ENCODE results near the gene PPARA.

Gene PPARA
- 12.5 to 43.6 reads per million in 2 donors for total RNA-seq

DNA sequence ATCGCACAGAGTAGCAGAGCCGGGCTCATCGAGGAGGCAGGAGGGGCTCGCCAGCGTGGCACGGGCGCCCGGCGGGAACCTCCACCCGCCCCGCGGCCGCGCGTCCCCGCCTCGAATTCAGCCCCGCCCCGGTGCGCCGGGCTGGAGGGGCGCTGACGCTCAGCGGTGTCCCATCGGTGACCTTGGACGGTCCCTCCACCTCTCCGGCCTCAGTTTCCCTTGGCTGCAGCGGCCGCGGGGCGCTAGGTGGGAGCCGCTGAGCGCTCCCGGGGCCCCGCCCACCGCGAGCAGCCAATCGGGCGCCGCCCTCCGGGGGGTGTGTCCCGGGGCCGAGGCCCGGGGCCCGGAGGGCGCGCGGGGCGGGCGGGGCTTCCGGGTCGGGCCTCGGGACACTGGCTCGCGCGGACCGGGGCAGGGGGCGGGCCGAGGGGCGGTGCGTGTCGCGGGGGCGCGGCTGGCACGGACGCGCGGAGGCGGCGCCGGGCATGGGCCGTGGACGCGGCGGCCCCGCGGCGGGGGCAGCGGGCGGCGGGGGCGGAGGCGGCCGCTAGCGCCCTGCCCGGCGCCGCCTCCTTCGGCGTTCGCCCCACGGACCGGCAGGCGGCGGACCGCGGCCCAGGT lies at the start of gene PPARA:
TSS of gene PPARA (plus strand) at position 493 of the 621 bp plus-strand sequence. CDS start 47,858 bp downstream, outside the sequence.
- DNase-seq: peak; percentile 84

DNA sequence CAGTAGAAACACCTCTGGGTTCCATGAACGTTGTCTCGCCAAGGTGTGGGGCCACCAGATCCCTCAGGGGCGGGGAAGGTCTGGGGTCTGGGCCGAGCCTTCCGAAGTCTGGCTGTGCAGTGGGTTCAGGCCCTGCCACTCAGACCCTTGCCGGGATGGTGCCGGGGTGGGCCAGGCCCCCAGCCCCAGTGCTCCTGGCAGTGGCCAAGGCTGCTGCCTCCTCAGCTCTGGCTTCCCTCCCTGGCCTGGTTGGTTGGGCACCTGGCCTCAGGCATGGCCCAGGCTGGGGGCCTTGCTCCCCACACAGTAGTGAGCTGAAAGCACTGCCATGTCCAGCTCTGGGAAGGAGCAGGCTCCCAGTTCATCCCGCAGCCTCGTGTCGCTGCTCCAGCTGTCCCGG lies 48.2 kb upstream of the PPARA start:
- DNase-seq: no peak

DNA sequence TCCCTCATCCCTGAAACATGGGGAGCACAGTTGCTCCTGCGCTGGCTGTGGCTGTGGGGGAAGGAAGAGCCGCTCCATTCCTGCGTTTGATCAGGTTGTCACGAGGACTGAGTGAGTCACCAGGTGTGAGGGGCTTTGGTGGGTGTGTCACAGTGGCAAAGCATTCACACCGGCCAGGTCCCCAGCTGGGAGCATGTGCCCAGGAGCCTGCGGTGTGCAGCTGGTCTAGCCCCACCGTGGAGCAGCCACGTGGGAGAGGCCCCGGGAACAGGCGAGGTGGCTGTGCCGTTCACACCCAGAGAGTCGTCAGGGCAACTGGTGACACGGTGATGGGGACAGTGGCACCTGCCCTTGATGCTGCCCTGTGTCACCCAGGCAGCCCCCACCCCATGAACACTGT lies 47.6 kb upstream of the PPARA start:
- no peak for DNase-seq

DNA sequence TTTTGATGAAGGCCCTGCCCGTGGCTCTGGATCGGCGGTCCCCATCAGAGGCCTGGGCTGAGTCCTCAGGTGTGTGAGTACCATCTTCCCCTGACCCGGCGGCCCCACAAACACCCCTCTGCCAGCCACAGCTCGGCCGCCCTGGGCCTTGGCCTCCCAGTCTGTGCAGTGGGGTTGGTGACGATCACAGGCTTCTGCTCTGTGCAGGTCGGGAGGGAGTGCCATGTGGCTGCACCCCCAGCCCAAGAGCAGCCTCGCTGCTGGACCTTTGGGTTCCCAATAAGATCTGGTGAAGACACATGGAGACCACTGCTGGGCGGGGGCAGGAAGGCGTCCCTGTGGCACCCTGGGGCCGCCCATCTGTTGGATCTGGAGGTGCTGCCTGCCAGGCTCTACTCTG lies 47.1 kb upstream of the PPARA start:
- no peak for DNase-seq

DNA sequence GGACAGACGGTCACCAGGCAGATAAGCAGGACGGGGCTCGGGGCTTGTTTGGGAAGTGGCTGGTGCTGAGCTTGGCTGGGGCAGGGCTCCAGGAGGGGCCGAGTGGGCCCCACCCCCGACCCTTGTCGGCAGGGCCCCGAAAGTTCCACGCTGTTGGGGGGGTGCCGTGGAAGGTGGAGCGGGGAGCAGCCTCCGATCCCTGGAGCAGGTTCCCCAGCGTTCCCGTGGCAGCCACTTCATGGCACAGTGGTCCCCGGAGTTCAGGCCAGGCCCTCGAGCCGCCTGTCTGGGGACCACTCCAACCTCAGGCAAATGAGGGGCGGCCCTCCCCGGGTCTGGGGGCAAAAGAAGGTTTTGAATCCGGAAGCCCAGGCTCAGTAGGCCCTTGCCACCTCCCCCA lies 46.7 kb upstream of the PPARA start:
- no peak for DNase-seq

DNA sequence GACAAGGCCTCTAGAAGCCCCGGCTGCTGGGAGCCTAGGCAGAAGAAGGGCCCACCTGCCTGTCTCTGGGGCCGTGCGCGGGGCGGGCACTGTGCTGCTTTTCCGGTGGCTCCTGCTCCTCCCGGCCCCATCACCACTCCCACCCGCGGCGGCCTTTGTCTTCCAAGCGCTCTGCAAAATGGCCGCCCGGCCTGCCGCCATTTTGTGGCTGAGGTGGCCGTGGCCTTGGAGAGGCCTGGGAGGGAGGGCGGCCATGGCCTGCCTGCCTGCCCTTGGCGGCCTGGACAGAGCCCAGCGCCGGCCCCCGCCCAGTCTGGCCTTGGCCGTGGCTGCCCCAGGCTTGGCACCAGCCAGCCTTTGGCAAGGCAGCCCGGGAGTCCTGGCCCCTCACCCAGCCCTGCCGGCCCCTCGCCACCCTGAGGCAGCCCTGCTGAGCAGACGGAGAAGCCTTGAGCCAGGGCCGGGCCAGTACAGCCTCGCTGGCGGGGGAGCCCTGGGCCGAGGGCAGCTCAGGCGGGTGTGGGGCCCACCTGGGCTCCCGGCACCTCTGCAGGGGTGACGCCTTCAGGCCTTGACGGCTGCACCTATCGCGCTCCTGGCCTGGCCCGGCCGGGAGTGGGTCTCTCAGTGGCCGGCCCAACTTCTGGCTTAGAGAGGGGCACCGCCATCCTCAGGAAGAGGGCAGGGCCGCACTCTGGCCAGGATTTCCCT lies 46.0 kb upstream of the PPARA start:
- no peak for DNase-seq

DNA sequence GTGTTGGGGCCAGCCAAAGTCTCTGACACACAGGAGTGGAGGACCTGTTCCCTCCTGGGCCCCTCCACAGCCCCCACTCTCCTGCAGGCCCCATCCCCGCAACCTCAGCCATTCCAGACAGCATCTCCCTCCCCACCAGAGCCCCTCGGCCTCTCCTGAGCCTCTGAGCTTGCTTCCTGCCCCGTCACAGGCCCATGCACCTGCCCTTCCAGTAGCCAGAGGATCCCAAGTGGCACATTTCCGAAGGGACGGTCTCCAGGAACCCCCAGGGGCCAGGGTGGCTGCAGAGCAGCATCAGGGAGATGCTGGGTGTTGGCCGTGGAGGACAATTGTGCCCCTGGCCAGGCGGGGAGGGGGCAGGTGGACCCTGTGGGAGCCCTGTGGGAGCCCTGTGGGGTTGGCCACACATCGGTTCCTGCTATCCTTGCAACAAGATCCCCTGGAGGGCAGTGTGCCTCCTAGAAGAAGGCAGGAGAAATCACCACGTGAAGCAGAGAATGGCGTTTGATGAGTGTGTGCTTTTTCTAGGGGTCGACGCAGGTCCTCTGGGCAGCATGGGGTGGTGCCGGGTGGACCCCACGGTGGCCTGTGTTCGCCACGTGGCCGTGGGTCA lies 45.3 kb upstream of the PPARA start:
- no peak for DNase-seq

DNA sequence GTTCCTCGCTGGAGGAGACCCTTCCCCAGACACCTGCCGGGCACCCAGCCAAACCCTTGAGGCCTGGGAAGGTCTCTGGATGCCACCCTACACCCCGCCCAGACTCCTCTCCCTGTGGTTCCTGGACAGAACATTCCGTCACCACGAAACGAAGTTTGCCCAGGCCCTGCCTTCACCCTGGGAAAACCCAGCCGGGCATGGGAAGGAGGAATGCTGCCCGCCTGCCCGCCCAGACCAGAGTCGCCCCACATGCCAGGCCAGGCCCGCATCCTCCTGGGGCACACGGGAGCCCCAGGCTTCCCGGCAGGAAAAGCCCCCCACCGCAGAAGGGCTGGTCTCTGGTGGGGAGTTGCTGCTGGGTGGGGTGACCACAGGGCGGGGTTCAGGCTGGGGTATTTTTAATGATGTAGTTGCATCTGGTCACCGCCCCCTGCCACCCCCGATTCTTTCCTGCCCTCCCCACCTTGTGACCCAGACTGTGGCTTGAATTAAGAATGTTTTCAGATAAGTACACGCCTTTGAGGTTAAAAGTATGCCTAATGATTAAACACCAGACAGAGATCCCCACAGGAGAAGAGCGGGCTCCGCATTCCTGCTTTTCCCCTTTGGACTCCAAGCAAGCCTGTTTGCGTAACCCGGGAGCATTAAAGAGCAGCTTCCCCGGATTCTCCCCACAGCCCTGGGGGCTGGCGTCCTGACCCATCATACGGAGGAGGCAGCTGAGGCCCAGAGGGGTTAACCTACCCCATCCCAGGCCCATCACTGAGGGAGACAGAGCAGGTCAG lies 44.6 kb upstream of the PPARA start:
- no peak for DNase-seq

DNA sequence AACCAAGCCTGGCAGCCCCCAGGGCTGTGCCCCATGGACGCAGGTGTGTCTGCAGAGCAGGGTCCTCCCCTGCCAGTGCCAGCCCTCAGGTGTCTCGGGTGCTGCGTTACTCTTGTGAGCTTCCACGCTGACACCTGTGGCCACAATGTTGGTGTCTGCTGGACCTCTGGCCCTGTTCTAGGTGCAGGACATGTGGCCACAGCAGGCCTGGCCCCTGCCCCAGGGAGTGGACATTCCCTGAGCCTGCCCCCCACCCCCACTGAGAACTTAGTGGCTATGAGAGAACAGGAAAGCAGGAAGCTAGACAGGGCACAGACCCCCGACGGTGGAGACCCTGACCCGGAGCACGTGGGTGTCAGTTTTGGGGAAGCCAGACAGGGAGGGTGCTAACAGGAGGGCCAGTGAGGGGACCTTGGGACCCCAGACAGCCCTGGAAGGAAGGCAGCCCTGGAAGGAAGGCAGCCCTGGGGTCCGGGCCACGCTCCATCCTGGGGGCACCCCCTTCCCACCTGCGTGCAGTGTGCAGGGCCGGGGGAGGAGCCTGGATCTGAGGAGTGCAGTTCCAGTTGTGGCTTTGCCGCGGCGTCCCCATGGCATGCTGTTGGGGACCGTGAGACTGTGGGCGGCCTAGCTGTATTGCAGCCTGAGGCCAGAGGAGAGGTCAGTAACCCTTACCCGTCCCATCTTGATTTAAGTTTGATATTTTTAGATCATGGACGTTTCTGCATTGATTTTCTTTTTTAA lies 43.9 kb upstream of the PPARA start:
- DNase-seq: no peak

DNA sequence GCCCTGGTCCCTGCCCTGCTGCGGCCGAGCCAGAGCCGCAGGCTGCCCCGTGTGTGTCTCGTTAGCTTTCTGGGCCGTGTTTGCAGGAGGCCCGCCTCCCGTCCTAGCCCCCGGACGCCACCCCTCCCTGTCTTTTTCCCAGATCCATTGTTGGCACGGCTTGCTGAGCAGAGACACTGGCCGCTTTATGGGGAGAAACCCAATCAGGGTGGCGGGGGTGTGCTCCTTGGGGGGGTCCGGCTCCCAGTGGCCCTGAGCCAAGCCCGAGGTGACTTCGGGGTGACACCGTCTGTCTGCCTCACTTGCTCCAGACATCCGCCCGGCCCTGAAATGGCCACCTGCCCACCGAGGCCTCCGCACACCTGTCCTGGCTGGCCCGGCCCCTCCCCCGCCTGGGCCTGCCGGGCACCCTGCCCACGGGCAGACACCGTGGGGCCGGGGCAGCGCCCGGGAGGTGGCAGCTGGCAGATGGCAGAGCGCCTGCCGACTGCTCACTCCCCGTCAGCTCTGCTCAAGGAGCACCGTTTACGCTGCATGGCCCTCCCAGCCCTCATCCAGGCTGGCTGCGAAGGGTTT lies 43.1 kb upstream of the PPARA start:
- DNase-seq: no peak

DNA sequence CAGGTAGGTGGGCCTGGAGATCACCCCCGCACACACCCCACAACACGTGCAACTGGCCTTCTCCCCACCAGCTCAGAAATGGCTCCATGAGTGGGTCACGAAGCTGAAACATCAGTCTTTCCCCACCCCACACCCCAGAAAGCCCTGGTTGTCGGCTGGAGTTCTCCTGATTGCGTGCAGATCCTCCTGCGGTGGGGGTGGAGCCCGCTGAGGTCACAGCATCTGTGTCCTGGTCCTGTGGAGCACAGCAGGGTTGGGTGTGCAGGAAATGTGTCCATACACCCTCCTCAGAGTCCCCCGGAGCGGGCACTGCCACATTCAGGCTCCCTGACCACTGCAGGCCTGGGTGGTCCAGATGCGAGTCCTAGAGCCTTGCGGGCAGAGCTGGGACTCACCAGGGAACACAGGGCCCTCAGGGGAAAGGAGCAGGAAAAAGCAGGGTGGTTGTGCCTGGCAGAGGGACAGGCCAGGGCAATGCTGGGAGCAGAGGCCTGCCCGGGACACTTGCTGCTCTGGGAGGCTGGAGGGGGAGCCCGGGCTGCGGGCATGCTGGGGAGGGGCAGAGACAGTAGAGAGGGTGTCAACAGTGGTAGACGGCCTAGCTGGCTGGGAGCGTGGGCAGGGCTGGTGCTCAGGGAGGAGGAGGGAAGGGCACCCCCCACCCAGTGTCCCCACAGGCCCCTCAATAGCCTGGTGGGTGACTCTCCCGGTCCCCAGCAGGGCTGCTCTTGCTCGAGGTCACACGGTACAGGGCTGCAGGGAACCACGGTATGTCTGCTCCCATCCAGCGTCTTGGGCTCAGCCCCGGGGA lies 42.4 kb upstream of the PPARA start:
- DNase-seq: no peak

DNA sequence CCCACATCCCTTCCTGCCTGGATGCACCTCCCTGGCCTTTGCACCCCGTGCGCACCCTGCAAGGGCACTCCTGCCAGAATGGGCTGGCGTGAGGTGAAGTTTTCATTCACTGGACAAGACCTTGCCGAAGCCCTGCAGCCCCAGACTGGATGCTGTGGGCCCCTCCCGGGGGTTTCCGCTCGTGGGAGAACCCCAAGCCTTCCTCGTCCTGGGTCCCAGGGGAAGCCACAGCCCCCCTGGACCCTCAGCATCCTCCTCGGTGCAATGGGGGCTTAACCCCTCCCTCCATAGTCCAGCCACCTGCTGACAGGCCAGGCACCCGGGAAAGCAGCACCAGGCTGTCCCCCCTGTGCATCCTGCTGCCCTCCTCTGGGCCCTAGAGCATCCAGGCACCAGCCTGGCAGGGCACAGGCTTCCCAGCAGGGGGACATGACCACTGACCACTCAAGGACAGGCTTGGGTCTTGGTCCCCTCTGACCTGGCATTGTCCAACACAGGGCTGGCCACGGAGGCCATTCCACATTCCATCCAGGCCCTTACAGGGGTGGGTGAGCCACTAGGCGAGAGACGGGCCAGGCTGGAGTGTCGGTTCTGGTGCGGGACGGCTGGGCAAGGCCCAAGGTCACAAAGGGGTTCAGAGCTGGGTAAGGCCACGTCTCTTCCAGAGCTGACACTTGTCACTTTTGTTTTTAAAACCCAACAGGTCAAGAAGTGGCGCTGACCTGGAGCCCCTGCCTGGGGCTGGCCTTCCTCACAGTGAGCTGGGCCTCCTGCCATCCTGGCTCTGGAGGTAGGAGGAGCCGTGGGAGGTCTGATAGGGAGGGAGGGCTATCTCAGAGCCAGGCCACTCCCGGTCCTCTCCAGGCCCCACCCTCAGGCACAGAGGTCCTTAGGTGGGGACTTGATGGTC lies 41.5 kb upstream of the PPARA start:
- DNase-seq: no peak

DNA sequence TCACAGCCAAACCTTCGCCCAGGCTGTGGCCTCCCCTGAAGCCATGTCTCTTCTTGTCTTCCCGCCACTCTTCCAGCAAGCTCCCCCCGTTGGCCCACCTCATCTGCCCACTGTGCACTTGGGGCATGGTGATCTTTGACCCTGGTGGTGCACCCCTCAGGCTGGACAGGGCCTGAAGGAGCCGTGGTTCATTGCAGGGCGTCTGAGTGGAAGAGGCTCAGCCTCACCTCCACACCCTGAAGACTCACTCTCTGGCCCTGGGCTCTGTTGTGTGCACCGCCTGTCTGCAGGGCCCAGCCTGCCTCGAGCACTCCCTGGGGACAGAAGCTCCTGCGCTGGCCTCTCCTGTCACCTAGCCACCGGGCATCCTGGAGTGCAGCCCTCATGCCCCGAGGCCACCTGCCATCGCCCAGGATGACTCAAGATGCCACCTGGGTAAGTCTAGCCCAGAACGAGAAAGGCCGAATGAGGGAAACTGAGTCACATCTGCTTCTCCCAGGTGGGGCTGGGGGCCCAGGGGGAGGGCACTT lies 40.8 kb upstream of the PPARA start:
- no peak for DNase-seq

DNA sequence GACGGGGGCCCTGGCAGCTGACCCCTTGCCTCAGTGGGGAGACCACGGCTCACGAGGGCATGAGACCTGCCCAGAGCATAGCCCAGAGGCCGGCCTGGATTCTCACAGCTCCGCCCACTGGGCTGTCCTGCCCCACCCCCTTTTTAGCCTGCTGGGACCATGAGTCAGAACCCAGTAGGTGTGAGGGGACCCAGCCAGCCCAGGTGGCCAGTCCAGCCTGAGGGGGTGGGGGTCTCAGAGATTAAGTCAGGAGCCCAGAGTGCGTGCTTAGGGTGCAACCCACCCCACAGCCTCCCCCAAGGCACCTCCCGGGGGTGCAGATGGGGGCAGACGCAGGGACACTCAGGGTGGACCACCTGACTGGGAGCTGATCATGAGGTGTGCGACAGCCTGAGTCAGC lies 40.1 kb upstream of the PPARA start:
- no peak for DNase-seq

DNA sequence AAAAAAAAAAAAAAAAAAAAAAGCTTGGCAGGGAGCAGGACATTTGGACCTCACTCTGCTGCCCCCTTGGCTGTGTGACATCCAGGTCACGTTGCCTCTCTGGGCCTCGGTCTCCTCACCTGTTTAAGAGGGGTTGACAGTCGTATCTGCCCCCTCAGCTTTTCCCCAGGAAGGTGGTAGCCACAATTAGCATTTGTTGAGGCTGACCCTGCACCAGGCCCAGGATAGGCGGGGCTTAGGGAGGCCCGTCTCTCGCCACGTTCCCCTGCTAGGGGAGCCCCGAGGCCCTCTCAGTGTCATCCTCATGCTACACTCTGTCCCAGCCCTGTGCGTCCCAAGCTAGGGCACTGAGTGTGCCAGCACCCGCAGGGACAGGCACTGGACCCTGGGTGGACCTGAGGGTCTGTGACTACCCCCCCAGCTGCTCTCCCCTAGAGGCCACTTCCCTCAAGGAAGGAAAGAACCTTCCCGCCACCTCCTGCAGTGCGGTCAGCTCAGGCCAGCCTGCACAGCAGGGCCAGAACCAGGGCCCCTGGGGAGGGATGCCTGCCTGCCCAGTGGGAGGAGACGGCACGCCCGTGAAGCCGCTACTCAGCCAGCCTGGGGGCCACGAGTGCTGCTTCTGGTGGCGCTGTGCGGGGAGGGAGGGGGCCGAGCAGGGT lies 38.5 kb upstream of the PPARA start:
- DNase-seq: no peak

DNA sequence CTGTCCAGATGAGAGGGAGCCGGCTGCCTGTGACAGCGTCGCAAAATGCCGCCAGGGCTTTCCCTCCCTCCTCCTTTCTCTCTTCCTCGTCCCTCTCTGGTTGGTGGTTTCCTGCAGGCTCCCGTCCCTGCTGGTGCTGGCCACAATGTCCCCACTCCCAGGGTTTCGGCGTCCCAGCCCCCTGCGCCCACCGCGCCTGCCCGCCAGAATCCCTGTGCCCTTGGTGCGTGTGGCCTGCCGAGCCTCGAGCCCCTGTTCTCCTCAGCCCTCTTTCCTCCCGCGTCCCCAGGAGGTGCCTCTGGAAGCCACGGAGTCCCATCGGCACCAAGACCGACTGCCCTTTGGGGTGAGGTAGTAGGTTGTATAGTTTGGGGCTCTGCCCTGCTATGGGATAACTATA lies 37.9 kb upstream of the PPARA start:
- no peak for DNase-seq

DNA sequence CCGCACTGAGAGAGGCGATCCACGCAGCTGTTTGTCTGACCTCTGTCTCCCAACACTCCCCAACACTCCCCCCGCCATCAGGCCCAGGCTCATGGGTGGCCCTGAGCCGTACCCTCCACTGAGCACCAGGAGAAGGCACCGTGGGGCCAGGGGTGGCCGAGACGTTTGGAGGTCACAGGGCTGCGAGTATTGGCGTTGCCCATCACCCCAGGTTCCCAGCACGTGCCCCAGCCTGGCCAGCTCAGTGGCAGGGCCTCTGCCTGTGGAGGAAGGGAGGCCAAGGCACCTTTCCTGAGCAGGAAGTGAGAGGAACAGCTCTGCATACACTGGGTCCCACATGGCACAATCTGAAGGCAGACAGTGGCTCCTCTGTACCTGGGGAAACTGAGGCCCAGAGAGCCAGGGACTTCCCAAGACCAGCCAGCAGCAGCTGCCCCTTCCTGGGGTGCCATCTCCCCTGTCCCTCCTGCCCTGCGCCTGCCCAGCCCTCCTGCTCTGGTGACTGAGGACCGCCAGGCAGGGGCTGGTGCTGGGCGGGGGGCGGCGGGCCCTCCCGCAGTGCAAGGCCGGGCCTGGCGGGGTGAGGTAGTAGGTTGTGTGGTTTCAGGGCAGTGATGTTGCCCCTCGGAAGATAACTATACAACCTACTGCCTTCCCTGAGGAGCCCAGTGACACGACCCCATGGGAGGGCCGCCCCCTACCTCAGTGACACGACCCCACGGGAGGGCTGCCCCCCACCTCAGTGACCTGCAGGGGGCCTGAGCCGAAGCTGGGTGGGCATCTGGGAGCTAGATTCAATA lies 37.0 kb upstream of the PPARA start:
- no peak for DNase-seq

DNA sequence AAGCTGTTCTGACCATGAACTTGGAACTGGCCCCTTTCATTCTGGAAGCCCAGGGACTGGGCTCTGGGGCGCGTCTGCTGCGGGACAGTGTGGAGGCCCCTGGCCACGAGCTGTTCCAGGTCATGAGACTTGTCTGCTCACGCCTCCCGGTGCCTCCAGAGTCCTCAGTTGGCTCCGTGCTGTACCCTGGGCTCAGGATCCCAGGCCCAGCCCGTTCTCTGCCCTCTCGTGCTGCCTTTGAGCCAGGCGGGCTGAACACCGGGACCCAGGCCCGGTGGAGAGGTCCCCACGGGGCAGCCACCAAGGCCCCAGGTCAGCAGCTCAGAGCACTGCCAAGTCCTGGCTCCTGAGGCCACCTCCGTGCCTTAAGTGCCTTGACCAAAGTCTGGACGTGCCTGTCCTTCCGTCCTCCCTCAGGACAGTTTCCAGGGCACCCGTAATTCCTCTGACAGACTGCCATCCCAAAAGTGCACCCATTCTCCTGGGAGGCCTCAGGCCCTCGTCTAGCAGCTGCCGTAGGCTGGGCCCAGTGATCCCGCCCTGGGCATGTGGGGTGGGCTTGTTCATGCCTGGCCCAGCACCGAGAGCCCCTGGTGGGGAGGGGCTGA lies 36.3 kb upstream of the PPARA start:
- no peak for DNase-seq

Measured in T-helper 9 cell (primary cell).